Neural cell (in vitro differentiated cells): ENCODE results near the gene ADAMTS18.

ENCODE experiments used
- EP300 ChIP-seq: fragments of 450-650 bp; conservative IDR thresholded peaks from 2 replicates; pipeline ENCODE4 v1.6.1; 2014; ENCODE audit warnings: antibody characterized with exemption, mild to moderate bottlenecking, moderate library complexity; ENCODE audit not compliant: poor library complexity, severe bottlenecking
- POLR2AphosphoS5 ChIP-seq: IDR thresholded peaks from 2 replicates; pipeline ENCODE4 v1.6.1; 2012
- RAD21 ChIP-seq: fragments of 450-650 bp; conservative IDR thresholded peaks from 2 replicates; pipeline ENCODE4 v1.6.1; 2014; ENCODE audit warnings: antibody characterized with exemption, mild to moderate bottlenecking, moderate library complexity

DNA sequence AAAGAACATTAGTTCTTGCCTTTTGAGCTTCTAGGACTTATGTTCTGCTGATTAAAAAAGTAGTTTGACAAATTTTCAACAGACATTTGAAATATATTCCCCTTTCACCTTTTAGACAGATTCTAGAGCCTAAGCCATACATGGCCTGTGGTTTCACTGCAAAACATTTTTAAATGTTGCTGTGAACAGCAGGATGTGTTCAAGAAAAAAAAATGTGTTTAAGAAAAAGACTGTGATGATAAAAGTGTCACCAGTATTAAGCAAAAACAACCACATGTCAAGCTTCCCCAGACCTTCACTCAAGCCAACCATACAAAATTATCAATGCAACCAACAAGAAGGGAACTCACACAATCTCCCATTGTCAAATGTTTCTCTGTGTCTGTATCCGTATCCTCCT, 132.2 kb downstream of the ADAMTS18 start:
- TF ChIP-seq EP300: no peak
- no peak for TF ChIP-seq RAD21
- TF ChIP-seq POLR2AphosphoS5: no peak
